LHCN-M2 (cell line): ENCODE measurements around the gene CDC6. TPM values are rescaled to one million over a fixed set of nuclear protein-coding genes. Genes with fewer than 3 reads are reported as not detected.
A peak's percentile ranks its signal among the peaks of the same experiment; 100 is the strongest.
"Not testable (repeated sequence)": the region's sequence is repeated elsewhere in the genome, so short reads cannot be mapped to it uniquely, and the experiment has no call there.

ENCODE experiments used
- DNase-seq: peaks from one replicate; pipeline ENCODE4 v3.0.0-alpha.2; 2012; ENCODE audit warnings: low read depth
- total RNA-seq: library from RNA; depleted of rRNA; stranded (reverse); fragments of >200 nt; gene quantifications from 2 replicates; pipeline ENCODE4 v1.2.3, GENCODE V29; 2014

CDC6 gene
- total RNA-seq, 1 experiment from 2014 or later, result 46.6 TPM

GRCh38 chr17:40286473-40286872 lies 1.2 kb upstream of the CDC6 start:
- no peak for DNase-seq

DNA sequence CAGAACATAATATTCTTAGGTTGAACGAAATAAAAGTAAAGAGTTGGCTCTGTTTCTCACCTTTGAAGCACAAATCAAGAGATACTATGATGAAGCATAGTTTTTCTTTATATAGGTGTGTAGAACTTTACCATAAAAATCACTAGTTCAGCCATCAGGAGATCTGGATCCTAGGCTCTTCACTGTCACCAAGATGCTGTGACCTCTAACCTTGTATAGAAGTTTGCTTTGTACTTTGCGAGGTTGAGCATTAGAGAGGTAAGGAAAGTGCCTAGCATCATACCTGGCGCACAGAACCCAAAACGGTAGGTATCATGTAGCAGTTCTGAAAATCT lies 553 bp upstream of the CDC6 start:
- DNase-seq, result no peak

DNA sequence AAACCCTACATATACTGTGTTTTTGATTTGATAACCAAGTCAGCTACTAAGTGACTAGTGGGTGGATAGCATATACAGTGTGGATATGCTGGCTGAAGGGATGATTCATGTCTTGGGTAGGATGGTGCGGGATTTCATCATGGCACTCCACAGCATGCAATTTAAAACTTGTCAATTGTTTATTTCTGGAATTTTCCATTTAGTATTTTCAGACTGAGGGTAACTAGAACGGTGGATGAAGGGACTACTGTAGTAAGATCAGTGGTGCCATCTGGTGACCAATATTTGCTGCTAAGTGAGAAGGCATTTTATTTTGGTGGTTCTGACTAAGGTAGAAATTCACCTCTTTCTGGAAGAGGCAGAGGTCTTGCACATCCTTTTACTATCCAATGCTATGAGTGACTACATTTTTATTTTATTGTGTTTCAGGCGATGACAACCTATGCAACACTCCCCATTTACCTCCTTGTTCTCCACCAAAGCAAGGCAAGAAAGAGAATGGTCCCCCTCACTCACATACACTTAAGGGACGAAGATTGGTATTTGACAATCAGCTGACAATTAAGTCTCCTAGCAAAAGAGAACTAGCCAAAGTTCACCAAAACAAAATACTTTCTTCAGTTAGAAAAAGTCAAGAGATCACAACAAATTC lies 3.1 kb downstream of the CDC6 start:
- peak; percentile 84 for DNase-seq

- DNase-seq, result no peak
These were observed 3.6 kb downstream of the CDC6 start for GRCh38 chr17:40291281-40291664.

GRCh38 chr17:40293363-40293762 lies 5.7 kb downstream of the CDC6 start:
- DNase-seq, result no peak

GRCh38 chr17:40295488-40296436 lies 8.1 kb downstream of the CDC6 start:
- DNase-seq, result no peak

DNA sequence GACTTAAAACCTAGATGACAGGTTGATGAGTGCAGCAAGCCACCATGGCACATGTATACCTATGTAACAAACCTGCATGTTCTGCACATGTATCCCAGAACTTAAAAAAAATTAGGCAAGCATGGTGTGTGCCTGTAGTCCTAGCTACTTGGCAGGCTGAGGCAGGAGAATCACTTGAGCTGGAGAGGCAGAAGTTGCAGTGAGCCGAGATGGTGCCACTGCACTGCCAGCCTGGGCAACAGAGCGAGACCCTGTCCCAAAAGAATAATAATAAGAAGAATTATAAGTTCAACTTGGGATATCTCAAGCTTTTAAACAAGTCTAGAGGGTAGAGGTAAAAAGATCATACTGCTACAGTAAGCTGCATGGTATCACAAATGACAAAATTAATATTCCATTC lies 9.8 kb downstream of the CDC6 start:
- no peak for DNase-seq

- no peak for DNase-seq
These were observed 11.0 kb downstream of the CDC6 start for GRCh38 chr17:40298726-40299125.

DNA sequence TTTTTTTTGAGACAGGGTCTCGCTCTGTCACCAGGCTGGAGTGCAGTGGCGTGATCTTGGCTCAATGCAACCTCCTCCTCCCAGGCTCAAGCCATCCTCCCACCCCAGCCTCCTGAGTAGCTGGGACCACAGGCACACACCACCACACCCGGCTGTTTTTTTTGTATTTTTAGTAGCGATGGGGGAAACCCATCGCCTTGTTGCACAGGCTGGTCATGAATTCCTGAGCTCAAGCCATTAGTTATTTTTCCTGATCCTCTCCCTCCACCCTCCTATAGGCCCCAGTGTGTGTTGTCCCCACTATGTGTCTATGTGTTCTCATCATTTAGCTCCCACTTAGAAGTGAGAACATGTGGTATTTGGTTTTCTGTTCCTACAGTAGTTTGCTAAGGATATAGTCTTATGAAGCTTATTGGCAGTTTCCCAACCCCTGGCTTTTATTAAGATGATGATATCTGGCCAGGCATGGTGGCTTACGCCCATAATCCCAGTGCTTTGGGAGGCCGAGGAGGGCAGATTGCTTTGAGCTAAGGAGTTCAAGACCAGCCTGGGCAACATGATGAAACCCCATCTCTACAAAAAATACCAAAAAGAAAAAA lies 11.6 kb downstream of the CDC6 start:
- not testable (repeated sequence) for DNase-seq

GRCh38 chr17:40301315-40301714 lies 13.6 kb downstream of the CDC6 start:
- DNase-seq, result no peak

DNA sequence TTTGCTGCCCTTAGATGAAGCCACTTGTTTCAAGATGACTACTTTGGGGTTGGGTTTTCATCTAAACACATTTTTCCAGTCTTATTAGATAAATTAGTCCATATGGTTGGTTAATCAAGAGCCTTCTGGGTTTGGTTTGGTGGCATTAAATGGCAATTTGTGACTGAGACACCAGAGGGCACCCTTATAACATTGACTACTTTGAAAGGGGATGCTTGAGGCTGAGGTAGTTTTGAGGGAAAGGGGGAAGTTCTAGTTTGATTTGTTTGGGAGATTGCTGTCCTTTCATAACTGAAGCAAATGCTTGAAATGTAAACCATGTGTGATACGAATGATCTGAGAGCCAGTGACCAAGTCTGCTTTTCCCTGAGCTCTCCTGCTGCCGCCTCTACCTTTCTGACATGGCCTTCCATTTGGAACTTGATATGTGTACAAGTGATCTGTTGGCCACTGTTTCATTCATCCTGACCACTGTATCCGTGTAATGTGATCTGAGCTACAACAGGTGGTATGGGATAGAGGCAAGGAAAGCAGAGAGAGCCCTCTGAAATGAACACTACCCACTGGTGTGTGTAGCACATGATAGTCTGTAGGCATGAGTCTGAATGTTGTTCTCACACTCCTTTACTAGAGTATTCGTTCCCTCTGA lies 15.5 kb downstream of the CDC6 start:
- DNase-seq, result peak; percentile 86

- DNase-seq, result peak; percentile 85
These were observed 16.3 kb downstream of the CDC6 start for GRCh38 chr17:40303708-40304551.

DNA sequence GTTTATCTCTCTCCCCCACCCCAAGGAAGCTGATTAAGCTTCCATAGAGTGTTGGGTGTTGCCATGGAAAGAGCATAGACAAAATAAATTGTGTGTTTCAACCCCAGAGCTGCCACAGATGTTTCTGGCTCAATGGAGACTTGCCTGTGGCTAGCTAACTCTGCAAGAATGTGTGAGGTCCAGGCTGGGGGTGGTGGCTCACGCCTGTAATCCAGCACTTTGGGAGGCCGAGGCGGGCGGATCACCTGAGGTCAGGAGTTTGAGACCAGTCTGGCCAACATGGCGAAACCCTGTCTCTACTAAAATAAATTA lies 16.8 kb downstream of the CDC6 start:
- peak; percentile 65 for DNase-seq

DNA sequence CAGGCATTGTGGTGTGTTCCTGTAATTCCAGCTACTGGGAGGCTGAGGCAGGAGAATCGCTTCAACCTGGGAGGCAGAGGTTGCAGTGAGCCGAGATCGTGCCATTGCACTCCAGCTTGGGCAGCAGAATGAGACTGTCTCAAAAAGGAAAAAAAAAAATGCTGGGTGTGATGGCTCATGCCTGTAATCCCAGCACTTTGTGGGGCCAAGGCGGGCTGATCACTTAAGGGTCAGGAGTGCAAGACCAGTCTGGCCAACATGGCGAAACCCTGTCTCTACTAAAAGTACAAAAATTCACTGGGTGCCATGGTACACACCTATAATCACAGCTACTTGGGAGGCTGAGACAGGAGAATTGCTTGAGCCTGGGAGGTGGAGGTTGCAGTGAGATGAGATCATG lies 17.2 kb downstream of the CDC6 start:
- DNase-seq, result not testable (repeated sequence)

DNA sequence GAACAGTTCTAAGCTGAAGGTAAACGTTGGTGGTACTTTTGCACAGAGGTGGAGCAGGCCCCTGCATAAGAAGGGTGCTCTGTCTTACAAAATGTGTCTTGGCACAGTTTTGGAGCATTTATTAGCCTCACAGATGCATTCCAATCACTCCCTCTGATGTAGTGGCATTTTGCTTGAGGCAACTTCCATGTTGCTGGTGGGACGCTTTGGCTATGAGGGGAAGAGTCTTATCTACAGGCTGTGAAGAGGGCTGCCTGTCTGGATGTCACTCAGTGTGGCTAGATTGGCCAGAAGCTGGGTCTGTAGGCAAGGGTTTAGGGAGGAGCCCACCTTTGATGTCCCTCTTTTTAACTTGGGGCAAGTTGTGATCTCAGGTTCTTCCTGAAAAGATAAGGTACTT lies 18.7 kb downstream of the CDC6 start:
- DNase-seq, result no peak

DNA sequence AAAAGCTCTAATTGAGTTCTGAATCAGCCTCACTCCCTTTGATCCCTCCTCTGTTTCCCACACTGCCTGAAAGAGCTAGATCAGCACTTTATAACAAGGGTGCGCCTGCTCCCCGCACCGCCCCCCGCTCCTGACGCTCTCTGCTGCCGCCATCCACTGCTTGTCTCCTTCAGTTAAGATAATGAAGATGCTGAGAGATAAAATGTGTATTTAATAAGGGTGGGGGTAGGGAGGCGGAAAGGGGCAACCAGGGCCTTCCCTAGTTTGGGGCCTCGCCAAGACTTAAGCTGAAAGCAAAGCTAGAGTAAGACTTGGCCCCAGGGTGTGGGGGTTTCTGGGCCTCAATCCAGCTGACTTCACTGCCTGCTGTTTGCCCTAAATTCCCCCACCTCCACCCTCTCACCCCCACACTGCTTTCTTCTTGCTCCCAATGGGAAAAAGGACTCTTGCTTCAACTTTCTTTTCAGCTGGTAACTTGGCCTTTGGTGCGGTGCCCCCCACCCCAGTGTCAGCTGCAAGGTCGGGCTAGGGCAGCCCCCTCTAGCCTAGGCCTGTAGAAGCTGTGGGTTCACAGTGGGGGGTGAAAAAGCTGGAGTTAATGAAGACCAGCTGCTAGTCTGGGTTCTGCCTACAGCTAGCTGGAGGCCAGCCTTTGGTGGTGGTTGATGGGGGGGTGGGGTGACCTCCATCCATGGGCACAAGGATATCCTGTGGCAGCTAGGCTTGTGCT lies 19.5 kb downstream of the CDC6 start:
- no peak for DNase-seq

GRCh38 chr17:40307740-40308239 lies 20.1 kb downstream of the CDC6 start:
- no peak for DNase-seq

DNA sequence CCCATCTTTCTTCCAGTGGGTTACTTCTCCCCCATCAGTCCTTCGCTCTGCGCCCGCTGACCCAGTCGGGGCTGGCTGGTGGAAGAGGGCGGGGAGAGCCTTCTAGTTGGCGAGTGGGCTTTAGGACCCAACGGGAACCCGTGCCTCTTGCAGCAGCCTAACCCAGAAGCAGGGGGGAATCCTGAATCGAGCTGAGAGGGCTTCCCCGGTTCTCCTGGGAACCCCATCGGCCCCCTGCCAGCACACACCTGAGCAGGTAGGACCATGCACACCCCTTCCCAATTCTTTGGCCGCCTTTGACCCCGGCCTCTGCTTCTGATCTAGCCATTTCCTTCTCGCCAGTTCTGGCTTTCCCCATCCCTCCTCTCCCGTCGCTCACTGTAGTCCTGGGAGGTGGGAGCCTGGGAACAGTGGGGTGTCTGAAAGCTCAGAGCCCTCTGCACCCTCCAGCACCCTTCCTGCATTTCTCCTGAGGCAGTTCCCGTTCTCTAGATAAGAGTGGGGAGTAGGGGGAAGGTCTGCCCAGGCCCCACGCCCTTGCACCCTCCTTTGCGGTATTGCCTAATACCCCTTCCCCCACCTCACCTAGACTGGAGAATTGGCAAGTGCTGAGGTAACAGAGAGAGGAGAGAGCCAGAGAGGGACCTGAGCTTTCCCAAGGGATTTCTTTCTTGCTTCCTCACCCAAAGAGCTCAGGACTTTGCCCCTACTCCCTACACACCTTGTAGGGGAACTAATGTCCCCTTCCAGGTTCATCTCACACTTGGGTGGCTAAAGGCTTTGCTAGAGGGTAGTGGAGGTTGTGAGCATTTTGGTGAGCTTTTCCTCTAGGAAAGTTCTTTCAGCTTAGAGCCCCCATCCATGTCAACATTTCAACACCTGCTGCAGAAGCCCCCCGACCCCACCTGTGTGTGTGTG lies 21.6 kb downstream of the CDC6 start, which contains the start of gene RARA:
RARA (plus strand) TSS at position 150 of the 918 bp plus-strand sequence. CDS start 22,039 bp downstream, outside the sequence.
- no peak for DNase-seq

GRCh38 chr17:40309949-40310510 lies 22.4 kb downstream of the CDC6 start:
- no peak for DNase-seq
